Renal cortex interstitium (tissue), 11 donors: Measurements from ENCODE around the gene MASP2. TPM values are rescaled to one million over a fixed set of nuclear protein-coding genes. Genes with fewer than 3 reads are reported as not detected.
"Not testable (repeated sequence)": the region's sequence is repeated elsewhere in the genome, so short reads cannot be mapped to it uniquely, and the experiment has no call there.

Experiments used
- DNase-seq, 11 donors: peaks; one replicate each; pipeline ENCODE4 v3.0.0-alpha.2; 2013; ENCODE audit warnings: low read depth in 9 of 11, low spot score in 4 of 11; ENCODE audit errors: extremely low read depth in 1 of 11
- polyA plus RNA-seq, 3 donors: library from polyadenylated mRNA; unstranded; fragments of 120-200 nt; gene quantifications; one replicate each; pipeline ENCODE4 v1.2.1, GENCODE V29; 2013; ENCODE audit not compliant: insufficient read length in 3 of 3

Gene MASP2
- polyA plus RNA-seq, 3 donors: 4.6 to 9.6 (median 5.8) TPM

GRCh38 chr1:11059968-11060830 is 13.2 kb upstream of the MASP2 start, which contains the start of gene SRM:
SRM (minus strand) TSS chr1:11060018; CDS start chr1:11059943, 75 bp downstream.
- peak; percentile 67 to 90 (median 83) for DNase-seq

GRCh38 chr1:11059155-11059967 is 12.3 kb upstream of the MASP2 start:
- DNase-seq: peak in 1 of 11 donors; percentile 8

- no peak for DNase-seq
Measured at GRCh38 chr1:11058595-11059154, 11.6 kb upstream of the MASP2 start.

DNA sequence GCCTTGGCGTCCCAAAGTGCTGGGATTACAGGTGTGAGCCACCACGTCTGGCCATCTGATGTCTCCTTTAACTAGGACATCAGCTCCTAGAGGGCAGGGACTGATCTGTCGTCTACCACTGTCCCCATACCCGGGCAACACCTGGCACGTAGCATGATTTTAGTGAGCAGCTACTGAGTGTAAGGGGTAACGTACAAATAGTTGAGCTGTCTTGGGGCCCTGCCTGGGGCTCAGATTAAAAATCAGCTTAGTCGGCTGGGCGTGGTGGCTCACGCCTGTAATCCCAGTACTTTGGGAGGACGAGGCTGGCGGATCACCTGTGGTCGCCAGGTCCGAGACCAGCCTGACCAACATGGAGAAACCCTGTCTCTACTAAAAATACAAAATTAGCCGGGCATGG is 11.0 kb upstream of the MASP2 start:
- no peak for DNase-seq

DNA sequence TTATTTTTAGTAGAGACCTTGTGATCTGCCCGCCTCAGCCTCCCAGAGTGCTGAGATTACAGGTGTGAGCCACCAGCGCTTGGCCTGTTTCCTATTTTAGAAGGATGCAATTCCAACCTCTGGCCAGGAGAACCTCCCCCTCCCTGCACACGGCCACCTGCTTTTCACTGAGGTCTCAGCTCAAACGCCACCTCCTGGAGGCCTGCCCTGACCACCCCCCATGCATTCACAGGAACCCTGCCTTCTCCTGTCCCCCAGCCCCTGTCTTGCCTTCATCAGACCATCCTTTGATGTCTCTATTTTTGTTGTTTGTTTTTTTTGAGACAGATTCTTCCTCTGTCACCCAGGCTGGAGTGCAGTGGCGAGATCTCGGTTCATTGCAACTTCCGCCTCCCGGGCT is 10.4 kb upstream of the MASP2 start:
- no peak for DNase-seq

DNA sequence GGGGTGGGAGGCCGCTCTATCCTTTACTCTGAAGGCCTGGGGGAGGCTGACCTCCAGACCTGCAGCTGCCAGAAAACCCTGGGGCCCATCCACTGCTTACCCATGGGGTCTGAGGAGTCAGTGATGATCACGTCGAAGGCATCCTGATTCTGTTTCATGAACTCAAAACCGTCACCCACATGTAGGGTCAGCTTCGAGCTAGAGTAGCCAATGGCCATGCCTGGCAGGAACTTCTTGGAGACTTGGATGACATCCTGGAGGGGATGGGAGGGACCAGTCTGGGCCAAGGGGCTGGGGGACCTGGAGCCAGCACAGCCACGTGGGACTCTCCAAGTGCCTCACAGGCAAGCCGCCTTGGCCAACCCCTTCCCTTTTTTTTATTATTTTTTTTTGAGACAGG is 9.5 kb upstream of the MASP2 start:
- DNase-seq: no peak

DNA sequence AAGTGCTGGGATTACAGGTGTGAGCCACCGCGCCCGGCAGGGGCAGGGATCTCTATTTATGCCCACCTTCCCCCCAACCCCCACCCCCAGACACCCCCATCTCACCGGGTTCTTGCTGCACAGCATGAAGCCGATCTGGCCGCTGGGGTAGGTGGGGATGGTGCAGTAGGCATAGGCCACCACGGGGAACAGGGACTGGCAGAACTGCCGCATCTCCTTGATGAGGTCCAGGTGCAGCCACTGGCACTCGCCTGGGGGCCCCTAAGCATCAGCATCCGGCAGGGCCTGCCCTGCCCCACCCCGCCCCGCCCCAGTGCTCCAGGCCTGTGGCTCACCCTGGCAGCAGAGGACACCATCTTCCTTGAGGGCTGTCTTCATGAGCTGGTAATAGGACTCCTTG is 8.6 kb upstream of the MASP2 start:
- no peak for DNase-seq

DNA sequence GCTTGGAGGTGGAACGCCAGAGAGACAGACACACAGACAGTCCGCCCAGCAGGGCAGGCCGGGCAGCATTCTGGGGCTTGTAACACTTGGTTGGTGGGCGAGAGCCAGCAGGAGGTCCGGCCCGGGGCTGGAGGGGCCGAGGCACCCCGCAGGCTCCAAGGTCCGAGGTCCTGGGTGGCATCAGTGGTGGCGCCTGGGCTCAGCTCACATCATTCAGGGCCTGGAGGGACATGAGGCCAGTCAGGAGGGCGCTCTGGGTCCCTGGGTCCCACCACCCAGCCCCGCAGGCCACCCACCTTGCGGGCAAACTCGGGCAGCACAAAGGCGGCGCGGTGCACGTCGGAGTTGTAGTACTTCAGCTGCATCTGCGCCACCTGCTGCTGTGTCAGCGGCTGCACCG is 7.6 kb upstream of the MASP2 start:
- no peak for DNase-seq

GRCh38 chr1:11054181-11054580 is 7.1 kb upstream of the MASP2 start:
- DNase-seq: no peak

GRCh38 chr1:11053758-11054137 is 6.7 kb upstream of the MASP2 start:
- peak in 3 of 11 donors; percentile 26 to 28 (median 26) for DNase-seq

DNA sequence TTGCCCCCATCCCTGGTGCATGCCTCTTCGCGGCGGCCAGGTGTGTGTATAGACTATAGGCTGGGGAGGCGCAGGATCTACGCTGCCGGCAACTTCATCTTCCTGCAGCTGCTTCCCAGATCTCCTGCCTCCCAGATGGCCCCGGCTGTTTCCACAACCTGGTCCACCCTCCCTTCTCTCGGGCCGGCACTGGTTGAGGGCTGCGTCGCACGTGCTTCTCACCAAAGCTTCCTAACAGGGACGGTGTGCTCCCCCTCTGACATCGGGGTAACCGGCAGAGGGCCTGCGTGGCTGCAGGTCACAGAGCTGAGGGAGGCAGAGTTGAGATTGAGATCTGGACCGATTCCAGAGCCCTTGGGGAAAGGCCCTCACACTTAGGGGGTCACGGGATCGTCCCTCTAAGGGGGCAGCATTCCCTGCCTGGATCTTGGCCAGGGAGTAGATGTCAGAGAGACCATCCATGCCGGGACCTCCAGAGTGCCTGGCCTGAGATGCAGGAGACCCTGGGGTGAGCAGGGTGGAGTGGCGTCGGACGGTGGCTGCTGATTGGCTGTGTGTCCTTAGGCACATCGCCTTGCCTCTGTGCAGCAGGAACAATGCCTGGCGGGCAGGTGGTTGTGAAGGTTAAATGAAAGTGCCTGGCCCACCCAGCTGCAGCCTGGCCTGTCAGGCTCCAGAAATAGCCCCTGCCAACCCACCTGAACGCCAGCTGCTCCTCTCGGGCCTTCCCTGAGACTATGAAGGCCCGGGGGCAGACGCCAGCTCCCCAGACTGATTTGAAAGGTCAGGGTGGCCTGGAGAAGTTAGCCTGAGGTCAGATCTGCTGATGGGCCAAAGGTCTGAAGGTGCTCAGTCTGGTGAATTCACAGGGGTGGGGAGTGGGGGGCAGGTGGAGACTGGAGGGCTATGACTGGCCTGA is 6.1 kb upstream of the MASP2 start:
- no peak for DNase-seq

GRCh38 chr1:11051781-11052511 is 4.9 kb upstream of the MASP2 start:
- DNase-seq: no peak

DNA sequence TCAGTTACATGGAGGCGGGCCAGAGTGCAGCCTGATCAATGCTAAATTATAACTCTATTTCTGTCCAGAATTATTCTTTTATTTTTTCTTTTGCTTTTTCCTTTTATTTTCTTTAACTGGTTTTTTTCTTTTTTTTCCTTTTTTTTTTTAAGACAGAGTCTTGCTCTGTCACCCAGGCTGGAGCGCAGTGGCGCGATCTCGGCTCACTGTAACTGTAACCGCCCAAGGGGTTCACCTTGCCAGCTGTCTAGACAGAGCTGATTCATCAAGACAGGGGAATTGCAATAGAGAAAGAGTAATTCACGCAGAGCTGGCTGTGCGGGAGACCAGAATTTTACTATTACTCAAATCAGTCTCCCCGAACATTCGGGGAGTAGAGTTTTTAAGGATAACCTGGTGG is 4.1 kb upstream of the MASP2 start:
- not testable (repeated sequence) for DNase-seq

GRCh38 chr1:11046270-11046566 is 821 bp downstream of the MASP2 start:
- DNase-seq: peak in 1 of 11 donors; percentile 23

- peak in 4 of 11 donors; percentile 26 to 40 (median 35) for DNase-seq
Measured at GRCh38 chr1:11045428-11046269, 1.4 kb downstream of the MASP2 start.

- no peak for DNase-seq
Measured at GRCh38 chr1:11044849-11045427, 2.1 kb downstream of the MASP2 start.
